H9 (cell line): ENCODE data around the gene PABPN1. TPM values are rescaled to one million over a fixed set of nuclear protein-coding genes. Genes with fewer than 3 reads are reported as not detected.

Experiments
- DNase-seq: peaks from one replicate; pipeline ENCODE4 v3.0.0-alpha.2; 2017
- H2AFZ ChIP-seq: one replicate; pipeline ENCODE4 v1.6.1; 2013; ENCODE audit warnings: mild to moderate bottlenecking, low read length, control low read depth, moderate library complexity
- H2AK5ac ChIP-seq: 2 replicates; pipeline ENCODE4 v1.6.1; 2013; ENCODE audit warnings: low read length, control low read depth, mixed read lengths; ENCODE audit not compliant: insufficient read length
- H2BK120ac ChIP-seq: one replicate; pipeline ENCODE4 v1.6.1; 2013; ENCODE audit warnings: low read depth, mild to moderate bottlenecking, low read length, control low read depth, inconsistent platforms; ENCODE audit not compliant: poor library complexity, severe bottlenecking
- H2BK12ac ChIP-seq: 2 replicates; pipeline ENCODE4 v1.6.1; 2013; ENCODE audit warnings: low read length, control low read depth, mixed read lengths, low read depth; ENCODE audit not compliant: insufficient read length
- H2BK15ac ChIP-seq: 2 replicates; pipeline ENCODE4 v1.6.1; 2013; ENCODE audit warnings: low read depth, low read length, control low read depth
- H2BK20ac ChIP-seq: one replicate; pipeline ENCODE4 v1.6.1; 2013; ENCODE audit warnings: low read depth, mild to moderate bottlenecking, low read length, control low read depth, inconsistent platforms; ENCODE audit not compliant: poor library complexity, severe bottlenecking
- H2BK5ac ChIP-seq: 2 replicates; pipeline ENCODE4 v1.6.1; 2013; ENCODE audit warnings: low read length, control low read depth, mixed read lengths; ENCODE audit not compliant: insufficient read length
- H3K14ac ChIP-seq: 2 replicates; pipeline ENCODE4 v1.6.1; 2013; ENCODE audit warnings: low read length, control low read depth; ENCODE audit not compliant: insufficient read depth
- H3K18ac ChIP-seq: 2 replicates; pipeline ENCODE4 v1.6.1; 2013; ENCODE audit warnings: low read depth, mild to moderate bottlenecking, mixed read lengths, low read length, control low read depth; ENCODE audit not compliant: insufficient read length
- H3K23ac ChIP-seq: 2 replicates; pipeline ENCODE4 v1.6.1; 2013; ENCODE audit warnings: low read length, control low read depth, mixed read lengths, low read depth; ENCODE audit not compliant: insufficient read length
- H3K23me2 ChIP-seq: 2 replicates; pipeline ENCODE4 v1.6.1; 2013; ENCODE audit warnings: low read depth, mild to moderate bottlenecking, mixed read lengths, low read length, control low read depth; ENCODE audit not compliant: insufficient read length, poor library complexity, severe bottlenecking
- H3K27ac ChIP-seq: 2 replicates; pipeline ENCODE4 v1.5.1; 2013; ENCODE audit warnings: low read length, control low read depth, mixed read lengths, low read depth; ENCODE audit not compliant: insufficient read length
- H3K27me3 ChIP-seq: 2 replicates; pipeline ENCODE4 v1.6.1; 2013; ENCODE audit warnings: low read length, control low read depth, inconsistent platforms; ENCODE audit not compliant: insufficient read depth
- H3K4ac ChIP-seq: 2 replicates; pipeline ENCODE4 v1.6.1; 2013; ENCODE audit warnings: low read depth, mild to moderate bottlenecking, control low read depth, inconsistent platforms, low read length, moderate library complexity
- H3K4me1 ChIP-seq: 2 replicates; pipeline ENCODE4 v1.6.1; 2013; ENCODE audit warnings: low read length, control low read depth, inconsistent platforms; ENCODE audit not compliant: insufficient read depth
- H3K4me2 ChIP-seq: 2 replicates; pipeline ENCODE4 v1.6.1; 2013; ENCODE audit warnings: low read length, control low read depth, mixed read lengths; ENCODE audit not compliant: insufficient read length, insufficient read depth
- H3K56ac ChIP-seq: 2 replicates; pipeline ENCODE4 v1.6.1; 2013; ENCODE audit warnings: low read depth, mild to moderate bottlenecking, mixed read lengths, low read length, control low read depth; ENCODE audit not compliant: insufficient read length
- H3K79me1 ChIP-seq: 2 replicates; pipeline ENCODE4 v1.6.1; 2013; ENCODE audit warnings: low read depth, mild to moderate bottlenecking, moderate library complexity, low read length, control low read depth, inconsistent platforms; ENCODE audit not compliant: insufficient read depth, poor library complexity, severe bottlenecking
- H3K79me2 ChIP-seq: 2 replicates; pipeline ENCODE4 v1.6.1; 2013; ENCODE audit warnings: low read length, control low read depth, inconsistent platforms; ENCODE audit not compliant: insufficient read depth
- H3K9ac ChIP-seq: 2 replicates; pipeline ENCODE4 v1.6.1; 2013; ENCODE audit warnings: low read length, control low read depth, mixed read lengths; ENCODE audit not compliant: insufficient read length; ENCODE audit errors: extremely low read depth
- H3K9me3 ChIP-seq: one replicate; pipeline ENCODE4 v1.6.1; 2013; ENCODE audit warnings: low read depth, low read length, inconsistent platforms; ENCODE audit not compliant: control insufficient read depth
- H3T11ph ChIP-seq: one replicate; pipeline ENCODE4 v1.6.1; 2013; ENCODE audit warnings: mild to moderate bottlenecking, low read length, control low read depth, inconsistent platforms
- H4K20me1 ChIP-seq: one replicate; pipeline ENCODE4 v1.6.1; 2013; ENCODE audit not compliant: control insufficient read depth, insufficient read length, insufficient read depth
- H4K5ac ChIP-seq: 2 replicates; pipeline ENCODE4 v1.6.1; 2013; ENCODE audit warnings: low read depth, mild to moderate bottlenecking, mixed read lengths, low read length, control low read depth; ENCODE audit not compliant: insufficient read length
- H4K8ac ChIP-seq: replicated peaks from 2 replicates; pipeline ENCODE4 v1.6.1; 2013; ENCODE audit warnings: low read length, control low read depth, mixed read lengths, low read depth; ENCODE audit not compliant: insufficient read length
- H4K91ac ChIP-seq: 2 replicates; pipeline ENCODE4 v1.6.1; 2013; ENCODE audit warnings: low read depth, mild to moderate bottlenecking, moderate library complexity, mixed read lengths, low read length, control low read depth; ENCODE audit not compliant: insufficient read length
- H3K27ac Mint-ChIP-seq, 3 experiments: 2 replicates in 2 of 3; 3 replicates in 1 of 3; pipeline ENCODE4 v1.8.0; 2020 to 2021; ENCODE audit warnings: mixed read lengths in 3 of 3, mild to moderate bottlenecking in 1 of 3, moderate library complexity in 1 of 3
- H3K27me3 Mint-ChIP-seq: 2 replicates; pipeline ENCODE4 v1.8.0; 2021; ENCODE audit warnings: low read depth, mild to moderate bottlenecking, moderate library complexity, mixed read lengths
- H3K36me3 Mint-ChIP-seq, 3 experiments: 2 replicates in 2 of 3; 3 replicates in 1 of 3; pipeline ENCODE4 v1.8.0; 2020 to 2021; ENCODE audit warnings: low read depth in 3 of 3, mixed read lengths in 3 of 3; ENCODE audit not compliant: insufficient read depth in 1 of 3
- H3K4me1 Mint-ChIP-seq, 2 experiments: 2 replicates each; pipeline ENCODE4 v1.8.0; 2020; ENCODE audit warnings: mixed read lengths in 2 of 2
- H3K4me3 Mint-ChIP-seq, 2 experiments: 2 replicates in 1 of 2; 3 replicates in 1 of 2; pipeline ENCODE4 v1.8.0; 2020 to 2021; ENCODE audit warnings: mild to moderate bottlenecking in 2 of 2, mixed read lengths in 2 of 2, moderate library complexity in 1 of 2
- H3K9me3 Mint-ChIP-seq, 2 experiments: 2 replicates in 1 of 2; 3 replicates in 1 of 2; pipeline ENCODE4 v1.8.0; 2020; ENCODE audit warnings: mild to moderate bottlenecking in 2 of 2, mixed read lengths in 2 of 2, moderate library complexity in 1 of 2
- CTCF ChIP-seq: fragments of 200-600 bp; sonication (generic); conservative IDR thresholded peaks from 3 replicates; pipeline ENCODE4 v1.8.0; 2021; ENCODE audit warnings: antibody characterized with exemption, mild to moderate bottlenecking
- WGBS: extraction: QIAGEN DNeasy Blood & Tissue Kit; methylation state at CpG from one replicate; pipeline ENCODE4 v1.1.7; 2013; ENCODE audit warnings: missing lambda C conversion rate, low lambda C conversion rate, mixed read lengths; ENCODE audit not compliant: insufficient read length; ENCODE audit errors: extremely low coverage; 5-methylcytosine and 5-hydroxymethylcytosine counted together
- total RNA-seq: library from RNA; stranded (reverse); gene quantifications from 2 replicates; pipeline ENCODE4 v1.2.1, GENCODE V29; 2021

The PABPN1 gene
- total RNA-seq, 1 experiment from 2014 or later: 333 TPM

GRCh38 chr14:23286020-23286901 is 35.0 kb upstream of the PABPN1 start, which contains the start of gene HOMEZ:
HOMEZ (minus strand) TSS chr14:23286132; CDS start chr14:23285952, 180 bp downstream.
- Histone ChIP-seq H3K27ac (no peak within 1 kb of the TSS), H3K4ac (no peak within 1 kb of the TSS), H2BK5ac (no peak within 1 kb of the TSS), H3K18ac (no peak within 1 kb of the TSS), H3K56ac (no peak within 1 kb of the TSS), H3K14ac (0 out of 2 replicates have a peak within 1 kb of the TSS, but pooled peaks have one; percentile 34), H2AK5ac (no peak within 1 kb of the TSS), H2BK20ac (no peak within 1 kb of the TSS), H3T11ph (no peak within 1 kb of the TSS), H3K79me2 (no peaks in the 10 kb centered on the region), H3K79me1 (no peaks in the 10 kb centered on the region), H4K5ac (no peak within 1 kb of the TSS), H3K27me3 (peaks cover 17% of the 10 kb centered on the region; the same call in 1 of the 2 replicates), H4K91ac (no peak within 1 kb of the TSS), H3K23ac (no peak within 1 kb of the TSS), H2BK12ac (no peak within 1 kb of the TSS), H3K23me2 (peaks cover 10% of the 10 kb centered on the region), H4K20me1 (no peaks in the 10 kb centered on the region), H2BK15ac (no peak within 1 kb of the TSS), H3K4me2 (peak within 1 kb of the TSS; percentile 91), H4K8ac (no peak within 1 kb of the TSS), H2BK120ac (no peak within 1 kb of the TSS), H2AFZ (peak within 1 kb of the TSS; percentile 70), H3K9me3 (no peaks in the 10 kb centered on the region), H3K9ac (peak within 1 kb of the TSS; percentile 39), H3K4me1 (no peaks in the 10 kb centered on the region)
- Mint-ChIP-seq H3K27ac (peak within 1 kb of the TSS; percentile 97 to 98 (median 97)), H3K4me1 (peaks cover 14 to 15% of the 10 kb centered on the region in 2 experiments), H3K36me3 (no peaks in the 10 kb centered on the region; a peak in 2 of 7 replicates), H3K9me3 (no peaks in the 10 kb centered on the region; a peak in 1 of 5 replicates), H3K4me3 (peak within 1 kb of the TSS; percentile 90 to 97), H3K27me3 (peaks cover 82% of the 10 kb centered on the region)
- peak; percentile 15; the same call in 1 of the 3 replicates for TF ChIP-seq CTCF
- DNase-seq: peak; percentile 99
- WGBS: no CpG with 5 or more reads among the region's 53 CpGs
